ENCODE data around the gene CACNA1C. TPM values are rescaled to one million over a fixed set of nuclear protein-coding genes. Genes with fewer than 3 reads are reported as not detected.

Gene CACNA1C
- total RNA-seq, 4 donors from 2014 or later: 44.1 to 104 (median 49.4) TPM

DNA sequence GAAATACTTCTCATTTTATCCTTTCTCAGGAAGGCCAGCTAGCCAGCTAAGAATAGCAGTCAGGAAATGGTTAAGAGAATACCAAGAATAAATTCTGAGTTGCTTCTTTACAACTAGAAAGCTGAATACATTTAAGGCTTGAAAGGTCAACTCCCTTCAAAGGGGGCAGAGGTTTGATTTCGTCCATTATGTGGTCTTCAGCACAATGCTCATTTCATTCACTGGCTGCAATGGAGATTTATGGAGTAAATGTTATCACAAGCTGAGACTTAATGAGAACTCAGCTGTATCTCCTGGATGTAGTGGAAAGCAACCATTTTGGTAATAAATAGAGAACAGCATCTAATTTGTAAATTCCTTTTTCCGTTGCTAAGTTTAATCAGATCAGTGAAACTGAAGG lies 477.0 kb downstream of the CACNA1C start:
- 83% methylated on average over 2 of the region's 2 CpGs for WGBS
- no peak for DNase-seq (ENCODE audit: extremely low spot score)
- H3K27me3 ChIP-seq: no peaks in the 10 kb centered on the region
- no peak overlapping the region for H3K4me3 ChIP-seq
- no peaks in the 10 kb centered on the region for H3K9me3 ChIP-seq
- peaks cover 0 to 66% (median 42%) of the 10 kb centered on the region in 4 donors for H3K36me3 ChIP-seq
- intact Hi-C loops (cut with DNase I): no loop called here
- TF ChIP-seq EP300 (IDR thresholded peaks at IDR 0.05): no peak
- TF ChIP-seq POLR2A (IDR thresholded peaks at IDR 0.05; ENCODE audit: low read depth): no peak
- TF ChIP-seq POLR2AphosphoS5 (IDR thresholded peaks at IDR 0.05): no peak
- TF ChIP-seq CTCF (IDR thresholded peaks at IDR 0.05): no peak
- peaks cover 0 to 26% (median under 1%) of the 10 kb centered on the region in 4 donors for H3K4me1 ChIP-seq
- H3K27ac ChIP-seq (replicated peaks in 1 of 4): no peak overlapping the region

- no peaks in the 10 kb centered on the region for H3K27me3 ChIP-seq
- TF ChIP-seq EP300 (IDR thresholded peaks at IDR 0.05) (no peak), POLR2A (IDR thresholded peaks at IDR 0.05; ENCODE audit: low read depth) (no peak), CTCF (IDR thresholded peaks at IDR 0.05) (no peak), POLR2AphosphoS5 (IDR thresholded peaks at IDR 0.05) (no peak)
- H3K9me3 ChIP-seq: no peaks in the 10 kb centered on the region
- H3K4me1 ChIP-seq: peaks cover 0 to 21% (median 0%) of the 10 kb centered on the region in 4 donors
- no peak for DNase-seq (ENCODE audit: extremely low spot score)
- H3K36me3 ChIP-seq: peaks cover 0 to 58% (median 42%) of the 10 kb centered on the region in 4 donors
- WGBS: 91% methylated on average over 4 of the region's 4 CpGs
- H3K27ac ChIP-seq (replicated peaks in 1 of 4): no peak overlapping the region
- intact Hi-C loops (cut with DNase I): no loop called here
- no peak overlapping the region for H3K4me3 ChIP-seq
Observed at GRCh38 chr12:2531371-2531770, 478.6 kb downstream of the CACNA1C start.

DNA sequence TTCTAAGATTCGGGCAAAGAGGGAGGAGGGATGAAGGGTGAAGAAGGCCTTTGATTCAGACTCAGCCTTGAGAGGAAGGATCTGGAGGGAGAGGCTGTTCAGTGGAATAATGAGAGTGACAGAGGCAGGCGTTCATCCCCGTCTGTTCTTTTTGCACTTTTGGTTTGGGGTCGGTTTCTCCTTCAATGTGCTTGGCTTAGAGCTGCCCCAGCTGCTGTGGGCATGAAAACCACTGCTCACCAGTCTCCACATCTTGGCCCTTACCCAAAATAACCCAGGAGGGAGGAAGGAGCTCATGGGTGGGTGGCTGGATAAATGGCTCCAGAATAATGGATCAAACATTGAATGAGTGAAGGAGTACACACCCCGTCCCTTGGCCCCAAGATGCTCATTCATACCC lies 480.2 kb downstream of the CACNA1C start:
- Histone ChIP-seq H3K4me3 (no peak overlapping the region), H3K36me3 (peaks cover 0 to 52% (median 46%) of the 10 kb centered on the region in 4 donors), H3K27me3 (no peaks in the 10 kb centered on the region), H3K4me1 (peaks cover 0 to 16% (median 3%) of the 10 kb centered on the region in 4 donors), H3K9me3 (no peaks in the 10 kb centered on the region), H3K27ac (replicated peaks in 1 of 4) (no peak overlapping the region)
- TF ChIP-seq POLR2AphosphoS5 (IDR thresholded peaks at IDR 0.05) (no peak), CTCF (IDR thresholded peaks at IDR 0.05) (no peak), POLR2A (IDR thresholded peaks at IDR 0.05; ENCODE audit: low read depth) (no peak), EP300 (IDR thresholded peaks at IDR 0.05) (no peak)
- WGBS: 79% methylated on average over 5 of the region's 5 CpGs
- DNase-seq (ENCODE audit: extremely low spot score): no peak
- intact Hi-C loops (cut with DNase I): no loop called here

GRCh38 chr12:2535583-2536204 lies 482.9 kb downstream of the CACNA1C start:
- Histone ChIP-seq H3K9me3 (no peaks in the 10 kb centered on the region), H3K27ac (replicated peaks in 1 of 4) (no peak overlapping the region), H3K4me3 (no peak overlapping the region), H3K36me3 (peaks cover 0 to 50% (median 43%) of the 10 kb centered on the region in 4 donors), H3K27me3 (no peaks in the 10 kb centered on the region), H3K4me1 (peaks cover 0 to 17% (median 4%) of the 10 kb centered on the region in 4 donors)
- intact Hi-C loops (cut with DNase I): no loop called here
- no peak for DNase-seq (ENCODE audit: extremely low spot score)
- TF ChIP-seq POLR2A (IDR thresholded peaks at IDR 0.05; ENCODE audit: low read depth): no peak
- TF ChIP-seq POLR2AphosphoS5 (IDR thresholded peaks at IDR 0.05): no peak
- TF ChIP-seq EP300 (IDR thresholded peaks at IDR 0.05): no peak
- TF ChIP-seq CTCF (IDR thresholded peaks at IDR 0.05): no peak
- 89% methylated on average over 6 of the region's 6 CpGs for WGBS

DNA sequence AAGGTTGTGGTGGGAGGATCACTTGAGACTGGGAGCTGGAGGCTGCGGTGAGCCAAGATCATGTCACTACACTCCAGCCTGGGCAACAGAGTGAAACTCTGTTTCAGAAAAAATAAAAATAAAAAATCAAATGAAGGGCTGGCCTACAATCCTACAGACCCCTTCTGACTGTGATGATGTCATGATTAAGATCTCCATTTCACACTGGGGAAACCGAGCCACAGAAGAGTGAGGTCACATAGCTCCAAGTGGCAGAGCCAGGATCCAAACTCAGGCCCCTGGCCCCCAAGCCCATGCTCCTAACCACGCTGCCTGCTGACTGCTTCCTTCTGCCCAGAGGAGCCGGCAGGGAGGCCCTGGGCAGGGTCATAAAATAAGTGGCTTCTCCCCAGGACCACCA lies 483.9 kb downstream of the CACNA1C start:
- Histone ChIP-seq H3K27ac (replicated peaks in 1 of 4) (no peak overlapping the region), H3K9me3 (no peaks in the 10 kb centered on the region), H3K4me3 (no peak overlapping the region), H3K36me3 (peaks cover 0 to 50% (median 41%) of the 10 kb centered on the region in 4 donors), H3K27me3 (no peaks in the 10 kb centered on the region), H3K4me1 (peaks cover 0 to 25% (median 4%) of the 10 kb centered on the region in 4 donors)
- intact Hi-C loops (cut with DNase I): no loop called here
- DNase-seq (ENCODE audit: extremely low spot score): no peak
- TF ChIP-seq CTCF (IDR thresholded peaks at IDR 0.05) (no peak), POLR2AphosphoS5 (IDR thresholded peaks at IDR 0.05) (no peak)
- WGBS: 96% methylated on average over 4 of the region's 4 CpGs
